WTC11 (cell line): Measurements from ENCODE around the gene CIRBP. TPM values are rescaled to one million over a fixed set of nuclear protein-coding genes. Genes with fewer than 3 reads are reported as not detected.

Experiments
- ATAC-seq: fragments of 200-7000 bp; cut with Tn5 transposase; 2 replicates; pipeline ENCODE4 v1.10.0; 2021; ENCODE audit warnings: mild to moderate bottlenecking, moderate library complexity
- CTCF ChIA-PET: fragments of 300-600 bp; sonication (Branson Sonifier 250); formaldehyde crosslinking; loops from one replicate; lab custom pipeline; 2021; ENCODE audit warnings: antibody characterized with exemption; lab: Charles Lee
- POLR2A ChIA-PET: fragments of 350-600 bp; sonication (Branson Sonifier 250); formaldehyde crosslinking; loops from one replicate; lab custom pipeline; 2021; ENCODE audit warnings: antibody characterized with exemption; lab: Charles Lee
- DNase-seq: peaks from one replicate; pipeline ENCODE4 v3.0.0; 2021; ENCODE audit warnings: low spot score
- H3K27ac Mint-ChIP-seq: 2 replicates; pipeline ENCODE4 v1.8.0; 2021; ENCODE audit warnings: mixed read lengths
- H3K27me3 Mint-ChIP-seq: 2 replicates; pipeline ENCODE4 v1.8.0; 2021; ENCODE audit warnings: low read depth, mild to moderate bottlenecking, moderate library complexity, mixed read lengths
- H3K36me3 Mint-ChIP-seq: 2 replicates; pipeline ENCODE4 v1.8.0; 2021; ENCODE audit warnings: mixed read lengths
- H3K4me1 Mint-ChIP-seq: 2 replicates; pipeline ENCODE4 v1.8.0; 2022; ENCODE audit warnings: mixed read lengths
- H3K4me3 Mint-ChIP-seq: 2 replicates; pipeline ENCODE4 v1.8.0; 2021; ENCODE audit warnings: mild to moderate bottlenecking, moderate library complexity, mixed read lengths
- H3K9me3 Mint-ChIP-seq: 2 replicates; pipeline ENCODE4 v1.8.0; 2021; ENCODE audit warnings: mixed read lengths
- E2F4 ChIP-seq: sonication (generic); formaldehyde crosslinking; IDR thresholded peaks from 2 replicates; pipeline ENCODE4 v1.8.1; 2022; ENCODE audit warnings: low read depth, mild to moderate bottlenecking, moderate library complexity, missing genetic modification reagents, borderline replicate concordance
- ERG ChIP-seq: fragments of 250-450 bp; sonication (Bioruptor Pico); IDR thresholded peaks from 2 replicates; pipeline ENCODE4 v1.8.0; 2021; ENCODE audit warnings: mild to moderate bottlenecking
- GRHL2 ChIP-seq: fragments of 250-450 bp; sonication (Bioruptor Pico); IDR thresholded peaks from 2 replicates; pipeline ENCODE4 v1.8.0; 2022; ENCODE audit warnings: mild to moderate bottlenecking, moderate library complexity; ENCODE audit not compliant: insufficient replicate concordance, severe bottlenecking
- HMGA2 ChIP-seq: fragments of 250-450 bp; sonication (Bioruptor Pico); IDR thresholded peaks from 2 replicates; pipeline ENCODE4 v1.4.0; 2021; ENCODE audit warnings: mild to moderate bottlenecking, moderate library complexity
- IRF1 ChIP-seq: sonication (generic); formaldehyde crosslinking; IDR thresholded peaks from 2 replicates; pipeline ENCODE4 v1.8.0; 2023; ENCODE audit warnings: missing genetic modification reagents
- MLX ChIP-seq: sonication (generic); formaldehyde crosslinking; IDR thresholded peaks from 2 replicates; pipeline ENCODE4 v1.8.1; 2023; ENCODE audit warnings: mild to moderate bottlenecking, missing genetic modification reagents, moderate library complexity
- MXD4 ChIP-seq: fragments of 250-450 bp; sonication (Bioruptor Pico); IDR thresholded peaks from 2 replicates; pipeline ENCODE4 v1.8.0; 2021; ENCODE audit warnings: mild to moderate bottlenecking, moderate library complexity, borderline replicate concordance
- NFYB ChIP-seq: sonication (generic); formaldehyde crosslinking; conservative IDR thresholded peaks from 2 replicates; pipeline ENCODE4 v1.8.0; 2022; ENCODE audit warnings: low read depth, missing genetic modification reagents
- OVOL2 ChIP-seq: fragments of 250-450 bp; sonication (Bioruptor Pico); IDR thresholded peaks from 2 replicates; pipeline ENCODE4 v1.9.0; 2021; ENCODE audit warnings: mild to moderate bottlenecking, borderline replicate concordance
- PRDM15 ChIP-seq: sonication (generic); formaldehyde crosslinking; IDR thresholded peaks from 2 replicates; pipeline ENCODE4 v1.8.0; 2022; ENCODE audit warnings: missing genetic modification reagents
- SMAD3 ChIP-seq: sonication (generic); formaldehyde crosslinking; IDR thresholded peaks from 2 replicates; pipeline ENCODE4 v1.8.0; 2022; ENCODE audit warnings: missing genetic modification reagents, mild to moderate bottlenecking, borderline replicate concordance
- SMAD4 ChIP-seq: sonication (generic); formaldehyde crosslinking; IDR thresholded peaks from 2 replicates; pipeline ENCODE4 v1.8.0; 2022; ENCODE audit warnings: mild to moderate bottlenecking, missing genetic modification reagents
- TEAD1 ChIP-seq: sonication (generic); formaldehyde crosslinking; IDR thresholded peaks from 2 replicates; pipeline ENCODE4 v1.8.0; 2022; ENCODE audit warnings: mild to moderate bottlenecking, missing genetic modification reagents
- ZBTB21 ChIP-seq: sonication (generic); formaldehyde crosslinking; IDR thresholded peaks from 2 replicates; pipeline ENCODE4 v1.8.1; 2023; ENCODE audit warnings: mild to moderate bottlenecking, missing genetic modification reagents, borderline replicate concordance
- ZNF263 ChIP-seq: sonication (generic); formaldehyde crosslinking; IDR thresholded peaks from 2 replicates; pipeline ENCODE4 v1.8.1; 2022; ENCODE audit warnings: low read depth, mild to moderate bottlenecking, moderate library complexity, missing genetic modification reagents
- ZNF532 ChIP-seq: fragments of 250-450 bp; sonication (Bioruptor Pico); IDR thresholded peaks from 2 replicates; pipeline ENCODE4 v1.9.0; 2021; ENCODE audit warnings: mild to moderate bottlenecking, borderline replicate concordance
- ZSCAN18 ChIP-seq: fragments of 250-450 bp; sonication (Bioruptor Pico); IDR thresholded peaks from 2 replicates; pipeline ENCODE4 v2.1.2; 2022; ENCODE audit warnings: mild to moderate bottlenecking, moderate library complexity
- total RNA-seq: library from RNA; stranded (reverse); gene quantifications from 3 replicates; pipeline ENCODE4 v1.2.3, GENCODE V29; 2021

Gene CIRBP
- total RNA-seq, 1 experiment from 2014 or later = 298 TPM

- ChIA-PET CTCF (interaction anchor here (3.0 kb wide), 1 partner anchor 27 kb away, joined by 24 read pairs; no protein-coding TSS in a partner anchor), POLR2A (interaction anchor here (0.5 kb wide), 1 partner anchor 16 kb away, joined by 3 read pairs; no protein-coding TSS in a partner anchor)
- Mint-ChIP-seq H3K4me3 (peak overlapping the region; percentile 79), H3K27ac (peak overlapping the region; percentile 65; the same call in 1 of the 2 replicates), H3K27me3 (peaks cover 7% of the 10 kb centered on the region), H3K4me1 (peaks cover 55% of the 10 kb centered on the region)
- DNase-seq = no peak
- no peak for TF ChIP-seq MLX (CRISPR knock-in tag)
- no peak for TF ChIP-seq TEAD1 (CRISPR knock-in tag)
- TF ChIP-seq ZSCAN18 (CRISPR knock-in tag) = no peak
- TF ChIP-seq HMGA2 (CRISPR knock-in tag) = no peak
- TF ChIP-seq OVOL2 (CRISPR knock-in tag) = no peak
- no peak for TF ChIP-seq MXD4 (CRISPR knock-in tag)
- TF ChIP-seq NFYB = no peak
- no peak for TF ChIP-seq ERG (CRISPR knock-in tag)
- TF ChIP-seq SMAD4 = no peak
- no peak for TF ChIP-seq ZNF532 (CRISPR knock-in tag)
- no peak for TF ChIP-seq ZNF263 (CRISPR knock-in tag)
- TF ChIP-seq IRF1 (CRISPR knock-in tag) = no peak
- no peak for TF ChIP-seq SMAD3 (CRISPR knock-in tag)
- TF ChIP-seq ZBTB21 (CRISPR knock-in tag) = no peak
- TF ChIP-seq GRHL2 (CRISPR knock-in tag) = no peak
- no peak for TF ChIP-seq PRDM15 (CRISPR knock-in tag)
- no peak for TF ChIP-seq E2F4 (CRISPR knock-in tag)
- TF ChIP-seq, all 79 proteins: peak for 0
- peaks cover 43% of the 10 kb centered on the region for H3K36me3 Mint-ChIP-seq
- H3K9me3 Mint-ChIP-seq = no peaks in the 10 kb centered on the region
- no peak for ATAC-seq
Observed at GRCh38 chr19:1271528-1272422, 2.6 kb downstream of the CIRBP start.
